ENCODE results near the gene KLK5.

GRCh38 chr19:50902640-50903039 lies 50.2 kb downstream of the KLK5 start:
- no peak for TF ChIP-seq POLR2A (IDR thresholded peaks at IDR 0.05)
- TF ChIP-seq POLR2AphosphoS5 (IDR thresholded peaks at IDR 0.05), result no peak
- no peak for TF ChIP-seq CTCF (IDR thresholded peaks at IDR 0.05)
- no peak for TF ChIP-seq EP300 (IDR thresholded peaks at IDR 0.05)

Measured in gastroesophageal sphincter (tissue), 3 donors.